ENCODE results near the gene SYNPO2.
"Not testable (repeated sequence)": the region's sequence is repeated elsewhere in the genome, so short reads cannot be mapped to it uniquely, and the experiment has no call there.

SYNPO2 gene

DNA sequence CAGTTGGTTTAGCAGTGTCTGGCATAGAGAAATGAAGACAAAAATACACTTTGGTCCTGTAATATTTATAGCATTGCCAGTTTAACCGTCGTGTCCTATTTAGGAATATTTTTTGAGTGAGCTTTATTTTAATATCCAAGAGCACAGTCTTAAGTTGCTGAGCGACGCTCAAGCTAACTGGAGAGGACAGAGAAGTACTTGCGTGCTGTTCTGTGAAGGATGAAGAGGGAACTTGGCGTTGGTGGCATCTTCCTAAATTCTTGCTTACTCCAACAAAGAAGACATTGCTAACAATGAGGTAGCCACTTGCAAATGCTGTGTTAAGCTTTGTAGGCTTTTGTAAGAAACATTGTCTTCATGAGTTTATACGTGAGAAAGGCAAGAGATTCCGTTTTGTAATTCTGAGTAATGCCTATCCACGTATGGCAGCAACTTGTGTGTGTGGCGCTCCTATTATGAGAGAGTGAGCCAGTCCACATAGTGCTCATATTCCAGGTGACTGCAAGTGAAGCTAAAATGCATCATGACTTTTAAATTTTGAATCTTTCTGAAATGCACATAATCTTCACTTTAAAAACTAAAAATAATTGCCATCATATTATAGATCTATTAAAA is 50.6 kb downstream of the SYNPO2 start:
- no peak for FAIRE-seq

GRCh38 chr4:118941149-118941548 is 52.5 kb downstream of the SYNPO2 start:
- FAIRE-seq: no peak

- no peak for FAIRE-seq
Observed at GRCh38 chr4:118941799-118942198, 53.1 kb downstream of the SYNPO2 start.

DNA sequence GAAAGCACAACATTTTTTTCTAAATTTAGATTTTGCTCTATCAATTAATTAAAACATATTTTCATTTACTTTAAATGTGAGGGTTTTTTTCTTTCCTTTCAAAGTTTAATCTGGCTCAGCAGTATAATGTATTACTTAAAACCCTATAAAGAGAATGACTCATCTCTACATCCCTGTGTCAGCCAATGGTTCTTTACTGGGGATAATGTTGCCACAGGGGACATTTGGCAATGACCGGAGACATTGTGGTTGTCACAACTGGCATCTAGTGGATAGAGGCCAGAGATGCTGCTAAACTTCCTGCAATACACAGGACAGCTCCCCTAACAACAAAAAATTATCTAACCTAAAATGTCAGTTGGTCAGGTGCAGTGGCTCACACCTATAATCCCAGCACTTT is 53.8 kb downstream of the SYNPO2 start:
- FAIRE-seq: no peak

DNA sequence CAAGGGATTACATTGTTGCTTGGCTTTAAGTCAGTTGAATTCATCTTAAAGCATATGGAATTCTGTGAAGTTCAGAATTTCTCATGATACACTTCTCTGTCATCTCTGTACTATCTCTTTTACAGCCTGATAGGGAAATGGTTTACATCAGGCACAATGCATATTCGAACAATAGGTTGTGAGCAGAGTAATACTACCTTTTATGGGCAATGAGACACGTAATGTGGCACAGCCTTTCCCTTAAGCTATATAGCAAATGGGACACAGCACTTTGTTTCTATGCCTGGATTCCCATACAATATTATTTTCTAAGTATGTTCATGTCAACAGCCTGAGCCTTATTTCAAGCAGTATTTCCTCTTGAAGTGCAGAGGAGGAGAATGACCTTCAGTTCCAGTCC is 58.4 kb downstream of the SYNPO2 start:
- FAIRE-seq: no peak

DNA sequence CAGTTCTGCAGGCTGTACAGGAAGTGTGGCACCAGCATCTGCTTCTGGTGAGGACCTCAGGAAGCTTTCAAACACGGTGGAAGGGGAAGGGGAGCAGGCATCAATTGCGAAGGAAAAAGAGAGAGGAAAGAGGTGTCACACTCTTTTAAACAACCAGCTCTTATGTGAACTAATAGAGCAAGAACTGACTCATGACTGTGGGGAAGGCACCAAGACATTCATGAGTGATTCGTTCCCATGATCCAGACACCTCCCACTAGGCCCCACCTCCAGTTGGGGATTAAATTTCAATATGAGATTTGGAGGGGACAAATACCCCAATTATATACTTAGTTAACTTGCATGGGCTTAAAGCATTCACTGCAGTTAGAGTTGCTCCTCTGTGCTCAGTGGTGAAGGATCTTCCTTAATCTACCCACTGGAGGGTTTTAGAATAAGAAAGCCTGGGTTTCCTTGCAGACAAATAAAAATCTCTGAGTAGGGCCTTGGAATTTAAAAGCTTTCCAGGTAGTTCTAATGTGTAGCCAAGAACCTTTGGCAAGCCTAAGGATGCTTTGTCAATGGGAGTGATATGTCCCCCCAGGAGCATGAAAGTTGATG is 60.0 kb downstream of the SYNPO2 start:
- FAIRE-seq: no peak

DNA sequence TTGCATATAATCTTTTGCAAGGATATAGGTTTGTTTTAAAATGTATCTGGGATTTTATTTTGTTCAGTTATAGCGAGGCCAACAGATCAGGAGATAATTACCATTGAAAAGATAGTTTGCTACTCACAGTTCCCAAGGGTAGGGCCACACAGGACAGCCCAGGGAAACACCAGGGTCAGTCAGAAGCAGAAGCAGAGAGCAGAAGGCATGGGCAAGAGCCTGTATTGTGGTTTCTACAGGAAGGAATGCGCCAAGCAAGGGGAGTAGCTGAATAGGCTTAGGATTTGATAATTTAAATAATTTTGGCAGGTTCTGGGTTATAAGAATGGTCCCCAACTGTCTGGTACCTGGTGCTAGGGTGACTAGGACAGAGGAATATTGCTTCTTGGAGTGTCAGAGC is 61.6 kb downstream of the SYNPO2 start:
- FAIRE-seq: no peak

- FAIRE-seq: no peak
Observed at GRCh38 chr4:118950929-118951570, 62.4 kb downstream of the SYNPO2 start.

GRCh38 chr4:118953276-118953675 is 64.6 kb downstream of the SYNPO2 start:
- FAIRE-seq: no peak

GRCh38 chr4:118954246-118954645 is 65.6 kb downstream of the SYNPO2 start:
- FAIRE-seq: no peak

GRCh38 chr4:118955515-118955914 is 66.9 kb downstream of the SYNPO2 start:
- no peak for FAIRE-seq

DNA sequence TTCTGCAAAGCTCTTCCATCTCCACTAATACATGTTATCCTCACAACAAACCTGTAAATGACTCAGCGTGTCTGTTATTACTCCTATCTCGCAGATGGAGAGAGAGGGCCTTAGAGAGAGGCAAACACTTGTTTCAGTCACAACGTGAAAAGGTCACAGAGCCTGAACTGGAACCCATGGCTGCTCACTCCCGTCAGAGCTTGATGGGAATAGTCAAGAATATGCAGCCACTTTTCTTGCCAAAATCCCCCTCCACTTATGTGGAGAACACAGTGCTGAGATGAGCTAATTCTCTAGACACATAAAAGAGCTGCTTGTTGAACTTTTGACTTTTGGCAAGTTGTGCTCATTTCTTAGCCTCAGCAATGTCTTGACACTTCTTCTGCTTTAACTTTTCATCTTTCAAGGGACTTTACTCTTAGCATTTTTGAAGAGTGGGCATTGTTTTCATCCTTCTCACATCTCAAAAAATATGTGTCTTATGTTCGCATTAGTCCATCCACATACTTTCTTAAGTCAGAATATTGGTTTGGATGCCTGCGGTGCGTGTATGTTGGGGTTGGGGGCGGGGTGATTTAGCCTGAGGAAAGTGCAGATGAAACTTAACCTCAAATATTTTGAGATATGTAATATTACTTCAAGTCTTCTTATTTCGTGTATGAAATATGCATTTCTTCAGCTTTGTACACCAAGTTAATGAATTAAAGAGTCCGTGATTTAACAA is 69.2 kb downstream of the SYNPO2 start:
- no peak for FAIRE-seq

GRCh38 chr4:118962540-118962939 is 73.9 kb downstream of the SYNPO2 start:
- FAIRE-seq: no peak

GRCh38 chr4:118964891-118965411 is 76.3 kb downstream of the SYNPO2 start:
- FAIRE-seq: no peak

GRCh38 chr4:118967393-118967792 is 78.7 kb downstream of the SYNPO2 start:
- no peak for FAIRE-seq

GRCh38 chr4:118968005-118968404 is 79.4 kb downstream of the SYNPO2 start:
- FAIRE-seq: no peak

- FAIRE-seq: no peak
Observed at GRCh38 chr4:118968813-118969212, 80.2 kb downstream of the SYNPO2 start.

DNA sequence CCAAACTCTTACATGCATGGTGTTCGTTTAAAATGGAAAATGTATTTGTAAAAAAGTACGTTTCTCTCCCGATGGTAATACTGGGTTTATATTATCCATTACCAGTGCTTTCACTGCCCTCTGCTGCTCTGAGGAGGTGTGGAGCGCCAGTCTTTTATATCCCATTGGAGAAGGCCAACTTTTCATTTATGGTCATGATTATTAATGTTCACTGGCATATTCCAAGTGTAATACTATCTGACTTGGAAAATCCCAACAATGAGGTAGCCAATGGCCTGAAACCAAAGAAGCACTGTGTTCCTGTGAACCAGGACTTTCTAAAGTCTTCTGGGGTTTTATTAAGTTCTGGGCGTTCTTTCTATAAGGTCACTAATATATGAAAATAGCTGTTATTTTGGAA is 80.7 kb downstream of the SYNPO2 start:
- FAIRE-seq: no peak

GRCh38 chr4:118972167-118972566 is 83.5 kb downstream of the SYNPO2 start:
- no peak for FAIRE-seq

- FAIRE-seq: no peak
Observed at GRCh38 chr4:118973295-118973694, 84.6 kb downstream of the SYNPO2 start.

- no peak for FAIRE-seq
Observed at GRCh38 chr4:118974758-118975157, 86.1 kb downstream of the SYNPO2 start.

DNA sequence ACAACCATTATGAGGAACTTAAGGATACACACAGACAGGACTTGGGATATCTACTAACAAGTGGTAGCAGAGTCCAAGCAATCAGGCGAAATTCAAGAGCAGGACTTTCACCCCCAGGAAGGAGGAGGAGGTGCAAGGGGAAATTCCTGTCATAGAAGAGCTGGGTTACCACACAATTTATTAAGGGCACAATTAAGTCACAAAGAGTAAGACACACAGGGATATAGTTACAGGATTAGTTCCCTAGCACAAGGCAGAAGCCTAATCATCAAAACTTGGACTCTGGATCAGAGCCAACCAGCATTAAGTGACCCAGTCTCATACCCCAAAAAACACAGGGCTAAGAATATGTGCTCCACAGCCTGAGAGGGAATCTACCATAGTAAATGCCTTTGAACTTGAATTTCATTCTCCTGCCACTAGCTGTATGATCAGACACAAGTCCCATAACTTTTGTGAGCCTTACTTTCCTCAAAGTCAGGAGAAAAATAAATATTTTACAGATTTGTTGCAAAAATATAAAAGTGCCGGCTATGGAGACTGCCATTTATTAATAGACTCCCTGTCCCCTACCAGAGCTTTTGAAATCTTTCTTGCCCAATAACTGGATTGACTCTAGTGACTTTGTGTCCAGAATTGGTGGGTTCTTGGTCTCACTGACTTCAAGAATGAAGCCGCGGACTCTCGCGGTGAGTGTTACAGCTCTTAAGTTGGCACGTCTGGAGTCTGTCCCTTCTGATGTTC is 87.0 kb downstream of the SYNPO2 start:
- no peak for FAIRE-seq

- FAIRE-seq: not testable (repeated sequence)
Observed at GRCh38 chr4:118976193-118976560, 87.5 kb downstream of the SYNPO2 start.

Data from TTC549 (cell line).